Lower leg skin (tissue), 4 donors: Measurements from ENCODE around the gene RNF144A. TPM values are rescaled to one million over a fixed set of nuclear protein-coding genes. Genes with fewer than 3 reads are reported as not detected.

ENCODE experiments used
- DNase-seq, 2 donors: peaks; one replicate each; pipeline ENCODE4 v3.0.0-alpha.2; 2019; ENCODE audit warnings: low spot score in 2 of 2
- H3K4me3 ChIP-seq: fragments of 200-600 bp; sonication (generic); 2 replicates; pipeline ENCODE4 v1.5.1; 2017; ENCODE audit warnings: mild to moderate bottlenecking, low read depth; ENCODE audit not compliant: poor library complexity, severe bottlenecking
- CTCF ChIP-seq, 3 donors: fragments of 450-650 bp; IDR thresholded peaks; one replicate each; pipeline ENCODE4 v1.5.1; 2016; ENCODE audit warnings: antibody characterized with exemption in 3 of 3, mild to moderate bottlenecking in 3 of 3, moderate library complexity in 2 of 3
- POLR2A ChIP-seq, 2 donors: fragments of 450-650 bp; IDR thresholded peaks; one replicate each; pipeline ENCODE4 v1.6.1; 2016 to 2017; ENCODE audit warnings: antibody characterized with exemption in 2 of 2, mild to moderate bottlenecking in 1 of 2, moderate library complexity in 1 of 2
- WGBS, 2 donors: methylation state at CpG; one replicate each; pipeline ENCODE4 v1.1.5; 2018; 5-methylcytosine and 5-hydroxymethylcytosine counted together
- intact Hi-C: fragments of 100-400 bp; cut with DNase I; formaldehyde crosslinking; loops from one replicate; pipeline ENCODE4 v1.15.0; 2023; ENCODE audit warnings: low total_unique reads
- total RNA-seq, 4 donors: library from RNA; depleted of rRNA; stranded (reverse); fragments of >200 nt; gene quantifications; one replicate each; pipeline ENCODE4 v1.1.0, GENCODE V29; 2016

The RNF144A gene
- total RNA-seq, 4 donors from 2014 or later, result 5.2 to 10.9 (median 7.6) TPM

DNA sequence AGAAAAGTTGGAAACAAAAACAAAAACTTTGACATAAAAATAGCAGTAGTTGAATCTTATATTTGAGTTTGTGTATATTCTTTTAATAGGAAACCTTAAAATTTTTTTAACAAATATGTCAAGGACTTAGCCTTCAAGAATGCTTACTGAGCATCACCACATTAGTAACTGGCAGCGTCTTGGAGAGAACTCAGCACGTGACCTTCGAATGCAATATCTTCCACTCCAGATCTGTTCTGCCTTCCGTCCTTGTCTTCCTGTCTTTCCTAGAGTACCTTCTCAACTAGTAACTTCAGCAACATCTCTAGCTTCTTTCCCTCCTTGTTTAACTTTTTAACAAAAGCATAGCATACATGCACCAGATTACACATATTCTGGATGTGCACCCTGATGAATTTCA is 38.7 kb upstream of the RNF144A start:
- no peak overlapping the region for H3K4me3 ChIP-seq
- intact Hi-C loops, result no loop called here
- DNase-seq, result no peak
- WGBS, 2 donors, result 68 to 77% methylated on average over 4 of the region's 4 CpGs
- no peak for TF ChIP-seq CTCF (IDR thresholded peaks at IDR 0.05)
- TF ChIP-seq POLR2A (IDR thresholded peaks at IDR 0.05), result no peak

DNA sequence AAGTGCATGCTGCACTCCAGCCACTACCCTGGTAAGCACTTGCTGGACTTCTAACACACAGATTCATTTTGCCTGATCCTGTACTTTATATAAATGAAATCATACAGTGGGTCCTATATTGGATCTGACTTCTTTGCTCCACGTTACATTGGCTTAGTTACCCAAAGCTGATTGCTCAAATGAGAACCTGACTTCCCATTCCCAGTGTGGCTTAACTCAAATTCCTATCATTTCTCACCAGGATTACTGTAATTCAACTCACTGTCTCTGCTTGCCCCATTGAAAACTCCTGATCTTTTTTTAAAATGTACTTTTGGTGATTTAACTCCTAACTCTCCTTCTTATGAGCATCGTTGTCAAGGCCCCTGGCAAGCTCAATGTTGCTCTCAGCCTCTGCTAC is 38.2 kb upstream of the RNF144A start:
- TF ChIP-seq CTCF (IDR thresholded peaks at IDR 0.05) (no peak), POLR2A (IDR thresholded peaks at IDR 0.05) (no peak)
- intact Hi-C loops, result no loop called here
- no peak for DNase-seq
- no peak overlapping the region for H3K4me3 ChIP-seq
- WGBS, 2 donors, result 76 to 86% methylated on average over 2 of the region's 2 CpGs

DNA sequence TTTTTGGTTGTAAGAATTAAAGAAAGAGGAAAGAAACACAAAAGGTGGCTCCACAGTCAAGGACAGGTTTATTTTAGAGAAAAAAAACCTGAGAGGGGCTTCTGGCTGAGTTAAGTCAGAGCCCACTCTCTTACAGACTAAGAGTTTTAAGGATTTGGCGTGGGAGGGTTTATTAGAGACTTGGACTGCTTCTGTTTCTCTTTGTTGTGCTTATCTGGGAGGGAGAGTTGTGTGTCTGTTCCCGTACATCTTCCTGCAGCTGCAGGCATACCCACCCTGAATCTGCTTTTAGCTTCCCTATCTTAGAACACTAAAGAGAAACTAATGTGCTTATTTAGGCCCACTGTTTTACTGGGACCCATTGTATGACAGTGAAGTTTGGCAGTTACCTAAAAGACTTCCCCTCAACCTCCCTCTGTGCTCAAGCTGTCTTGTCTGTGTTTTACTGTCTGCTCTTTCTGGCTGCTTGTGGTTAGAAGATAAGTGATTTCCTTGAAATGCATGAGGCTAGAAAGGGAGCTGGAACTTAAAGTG is 36.9 kb upstream of the RNF144A start:
- no peak overlapping the region for H3K4me3 ChIP-seq
- DNase-seq, result no peak
- intact Hi-C loops, result no loop called here
- WGBS, 2 donors, result 81% methylated on average over 2 of the region's 2 CpGs
- TF ChIP-seq CTCF (IDR thresholded peaks at IDR 0.05) (no peak), POLR2A (IDR thresholded peaks at IDR 0.05) (no peak)

DNA sequence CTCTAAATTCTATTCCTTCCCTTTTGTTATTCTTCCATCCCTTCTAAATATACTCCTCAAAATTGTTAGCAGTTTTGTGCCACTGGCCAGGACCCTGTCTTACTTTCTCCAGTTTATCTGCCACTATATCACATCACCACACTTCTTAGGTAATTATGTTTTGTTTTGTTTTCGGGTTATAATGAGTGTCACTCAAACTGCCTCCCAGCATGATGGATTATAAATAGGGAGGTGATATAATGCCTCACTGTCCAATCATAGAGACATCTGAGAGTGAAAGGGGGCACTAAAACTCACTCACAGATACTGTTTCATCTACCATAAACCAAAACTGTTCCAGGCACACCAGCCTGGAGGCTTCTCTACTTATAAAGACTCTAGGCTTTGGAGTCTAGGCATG is 36.2 kb upstream of the RNF144A start:
- no peak overlapping the region for H3K4me3 ChIP-seq
- no peak for DNase-seq
- no peak for TF ChIP-seq POLR2A (IDR thresholded peaks at IDR 0.05)
- TF ChIP-seq CTCF (IDR thresholded peaks at IDR 0.05), result no peak
- 76 to 86% methylated on average over 1 of the region's 1 CpG for WGBS, 2 donors
- intact Hi-C loops, result no loop called here

GRCh38 chr2:6881516-6881915 is 35.7 kb upstream of the RNF144A start:
- intact Hi-C loops, result no loop called here
- TF ChIP-seq CTCF (IDR thresholded peaks at IDR 0.05) (no peak), POLR2A (IDR thresholded peaks at IDR 0.05) (no peak)
- no peak for DNase-seq
- WGBS, 2 donors, result 91% methylated on average over 5 of the region's 5 CpGs
- no peak overlapping the region for H3K4me3 ChIP-seq

- no peak for DNase-seq
- TF ChIP-seq CTCF (IDR thresholded peaks at IDR 0.05) (no peak), POLR2A (IDR thresholded peaks at IDR 0.05) (no peak)
- no peak overlapping the region for H3K4me3 ChIP-seq
- intact Hi-C loops, result no loop called here
- WGBS, 2 donors, result 52 to 57% methylated on average over 7 of the region's 7 CpGs
Measured at GRCh38 chr2:6883448-6884122, 33.6 kb upstream of the RNF144A start.
